ENCODE measurements around the gene COL13A1. TPM values are rescaled to one million over a fixed set of nuclear protein-coding genes. Genes with fewer than 3 reads are reported as not detected.

COL13A1 gene
- total RNA-seq, 1 experiment from 2014 or later: 3.6 TPM

DNA sequence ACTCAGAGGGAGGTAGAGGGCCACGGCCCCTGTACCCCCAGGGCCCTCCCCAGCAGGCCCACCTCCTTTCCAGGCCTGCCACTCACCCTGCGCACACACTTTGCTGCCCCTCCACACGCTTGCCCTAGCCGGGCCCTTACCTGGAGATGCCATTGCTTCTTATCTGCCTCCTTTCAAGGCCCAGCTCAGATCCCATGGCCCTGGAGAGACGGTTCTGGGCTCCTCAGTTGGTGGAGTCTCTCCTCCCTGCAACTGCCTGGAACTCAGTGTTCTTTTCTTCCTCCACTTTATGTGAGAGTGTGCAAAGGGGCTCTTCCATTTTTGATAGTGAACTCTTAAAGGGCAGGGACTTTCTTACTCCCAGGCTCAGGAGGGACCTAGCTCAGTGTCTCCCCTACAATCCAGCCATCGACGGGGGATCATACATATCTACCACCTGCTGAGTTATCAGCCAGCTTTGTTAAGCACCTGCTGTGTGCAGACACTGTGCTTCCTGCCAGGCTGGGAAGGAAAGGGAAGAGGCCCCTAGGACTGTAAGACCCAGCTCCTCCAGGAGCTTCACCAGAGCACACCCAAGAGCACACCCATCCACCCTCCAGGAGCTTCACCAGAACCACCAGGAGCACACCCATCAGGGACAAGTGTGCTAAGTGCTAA, 161.6 kb downstream of the COL13A1 start:
- no peak overlapping the region for H2BK20ac ChIP-seq (ENCODE audit: low read depth, low read length, poor library complexity, severe bottlenecking)
- no peak overlapping the region for H3K56ac ChIP-seq (ENCODE audit: insufficient read length, low read depth, low read length)
- no peak overlapping the region for H3K23ac ChIP-seq (ENCODE audit: insufficient read length, low read depth, low read length)
- H3K27me3 Mint-ChIP-seq (ENCODE audit: low read depth): peaks cover 20% of the 10 kb centered on the region
- no peak overlapping the region for H3K4me2 ChIP-seq (ENCODE audit: insufficient read depth, insufficient read length, low read length)
- no peaks in the 10 kb centered on the region for H3K36me3 Mint-ChIP-seq (ENCODE audit: insufficient read depth in 1 of 3, low read depth in 3 of 3)
- no peak overlapping the region for H2BK12ac ChIP-seq (ENCODE audit: insufficient read length, low read depth, low read length)
- TF ChIP-seq, protein P1, sequence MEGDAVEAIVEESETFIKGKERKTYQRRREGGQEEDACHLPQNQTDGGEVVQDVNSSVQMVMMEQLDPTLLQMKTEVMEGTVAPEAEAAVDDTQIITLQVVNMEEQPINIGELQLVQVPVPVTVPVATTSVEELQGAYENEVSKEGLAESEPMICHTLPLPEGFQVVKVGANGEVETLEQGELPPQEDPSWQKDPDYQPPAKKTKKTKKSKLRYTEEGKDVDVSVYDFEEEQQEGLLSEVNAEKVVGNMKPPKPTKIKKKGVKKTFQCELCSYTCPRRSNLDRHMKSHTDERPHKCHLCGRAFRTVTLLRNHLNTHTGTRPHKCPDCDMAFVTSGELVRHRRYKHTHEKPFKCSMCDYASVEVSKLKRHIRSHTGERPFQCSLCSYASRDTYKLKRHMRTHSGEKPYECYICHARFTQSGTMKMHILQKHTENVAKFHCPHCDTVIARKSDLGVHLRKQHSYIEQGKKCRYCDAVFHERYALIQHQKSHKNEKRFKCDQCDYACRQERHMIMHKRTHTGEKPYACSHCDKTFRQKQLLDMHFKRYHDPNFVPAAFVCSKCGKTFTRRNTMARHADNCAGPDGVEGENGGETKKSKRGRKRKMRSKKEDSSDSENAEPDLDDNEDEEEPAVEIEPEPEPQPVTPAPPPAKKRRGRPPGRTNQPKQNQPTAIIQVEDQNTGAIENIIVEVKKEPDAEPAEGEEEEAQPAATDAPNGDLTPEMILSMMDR (conservative IDR thresholded peaks at IDR 0.05): no peak
- no peaks in the 10 kb centered on the region for H3K79me1 ChIP-seq (ENCODE audit: insufficient read depth, low read depth, low read length, poor library complexity, severe bottlenecking)
- no peak overlapping the region for H2AFZ ChIP-seq (ENCODE audit: low read length)
- H3K23me2 ChIP-seq (ENCODE audit: insufficient read length, low read depth, low read length, poor library complexity, severe bottlenecking): no peaks in the 10 kb centered on the region
- no peak overlapping the region for H4K91ac ChIP-seq (ENCODE audit: insufficient read length, low read depth, low read length)
- no CpG with 5 or more reads among the region's 7 CpGs for WGBS (ENCODE audit: extremely low coverage, insufficient read length, low lambda C conversion rate)
- no peak for DNase-seq
- H4K5ac ChIP-seq (ENCODE audit: insufficient read length, low read depth, low read length): no peak overlapping the region
- no peak overlapping the region for H3K27ac ChIP-seq (ENCODE audit: insufficient read length, low read depth, low read length)
- H3K9me3 ChIP-seq (ENCODE audit: control insufficient read depth, low read depth, low read length): no peaks in the 10 kb centered on the region
- no peaks in the 10 kb centered on the region for H4K20me1 ChIP-seq (ENCODE audit: control insufficient read depth, insufficient read depth, insufficient read length)
- H3K18ac ChIP-seq (ENCODE audit: insufficient read length, low read depth, low read length): no peak overlapping the region
- H3K4me3 Mint-ChIP-seq: no peak overlapping the region
- no peak overlapping the region for H3K9ac ChIP-seq (ENCODE audit: extremely low read depth, insufficient read length, low read length)
- no peaks in the 10 kb centered on the region for H3K27me3 ChIP-seq (ENCODE audit: insufficient read depth, low read length)
- H2BK5ac ChIP-seq (ENCODE audit: insufficient read length, low read length): no peak overlapping the region
- no peak overlapping the region for H2BK15ac ChIP-seq (ENCODE audit: low read depth, low read length)
- no peak overlapping the region for H2BK120ac ChIP-seq (ENCODE audit: low read depth, low read length, poor library complexity, severe bottlenecking)
- no peak overlapping the region for H4K8ac ChIP-seq (replicated peaks; ENCODE audit: insufficient read length, low read depth, low read length)
- no peak overlapping the region for H3T11ph ChIP-seq (ENCODE audit: low read length)
- H3K4me1 ChIP-seq (ENCODE audit: insufficient read depth, low read length): no peaks in the 10 kb centered on the region
- peaks cover 3 to 6% of the 10 kb centered on the region in 2 experiments; a peak in 1 of 4 replicates for H3K4me1 Mint-ChIP-seq
- no peaks in the 10 kb centered on the region for H3K79me2 ChIP-seq (ENCODE audit: insufficient read depth, low read length)
- peak overlapping the region in 1 of 3 experiments; percentile 82; a peak in 1 of 7 replicates for H3K27ac Mint-ChIP-seq
- no peaks in the 10 kb centered on the region for H3K9me3 Mint-ChIP-seq
- H3K4ac ChIP-seq (ENCODE audit: low read depth, low read length): no peak overlapping the region
- H3K14ac ChIP-seq (ENCODE audit: insufficient read depth, low read length): no peak overlapping the region
- H2AK5ac ChIP-seq (ENCODE audit: insufficient read length, low read length): no peak overlapping the region

All from H9 (cell line).